GM19397 (cell line): ENCODE measurements around the gene PRKAB1.
"Not testable (repeated sequence)": the region's sequence is repeated elsewhere in the genome, so short reads cannot be mapped to it uniquely, and the experiment has no call there.

Experiments used
- ATAC-seq: cut with Tn5 transposase; IDR thresholded peaks from one replicate; pipeline ENCODE4 v1.9.1; 2021; ENCODE audit warnings: mild to moderate bottlenecking, moderate library complexity; ENCODE audit not compliant: unreplicated experiment

Gene PRKAB1

GRCh38 chr12:119683816-119684215, 15.9 kb downstream of the PRKAB1 start:
- no peak for ATAC-seq

- ATAC-seq = no peak
These were observed 16.9 kb downstream of the PRKAB1 start for GRCh38 chr12:119684711-119685369.

- no peak for ATAC-seq
These were observed 17.4 kb downstream of the PRKAB1 start for GRCh38 chr12:119685375-119685774.

GRCh38 chr12:119686355-119686754, 18.4 kb downstream of the PRKAB1 start:
- ATAC-seq = no peak

- no peak for ATAC-seq
These were observed 18.8 kb downstream of the PRKAB1 start for GRCh38 chr12:119686776-119687175.

- no peak for ATAC-seq
These were observed 19.5 kb downstream of the PRKAB1 start for GRCh38 chr12:119687406-119687805.

GRCh38 chr12:119687879-119688278, 19.9 kb downstream of the PRKAB1 start:
- ATAC-seq = no peak

- no peak for ATAC-seq
These were observed 22.1 kb downstream of the PRKAB1 start for GRCh38 chr12:119689935-119690500.

- no peak for ATAC-seq
These were observed 23.4 kb downstream of the PRKAB1 start for GRCh38 chr12:119691202-119691810.

GRCh38 chr12:119692410-119692809, 24.5 kb downstream of the PRKAB1 start:
- ATAC-seq = no peak

- no peak for ATAC-seq
These were observed 25.1 kb downstream of the PRKAB1 start for GRCh38 chr12:119692997-119693396.

- ATAC-seq = no peak
These were observed 25.6 kb downstream of the PRKAB1 start for GRCh38 chr12:119693511-119693910.

- ATAC-seq = no peak
These were observed 26.2 kb downstream of the PRKAB1 start for GRCh38 chr12:119694111-119694510.

GRCh38 chr12:119695034-119695433, 27.1 kb downstream of the PRKAB1 start:
- ATAC-seq = no peak

GRCh38 chr12:119696943-119697342, 29.0 kb downstream of the PRKAB1 start:
- no peak for ATAC-seq

- no peak for ATAC-seq
These were observed 31.3 kb downstream of the PRKAB1 start for GRCh38 chr12:119699199-119699760.

- ATAC-seq = no peak
These were observed 32.1 kb downstream of the PRKAB1 start for GRCh38 chr12:119700078-119700477.

- no peak for ATAC-seq
These were observed 36.3 kb downstream of the PRKAB1 start for GRCh38 chr12:119704065-119704747.

- ATAC-seq = no peak
These were observed 37.2 kb downstream of the PRKAB1 start for GRCh38 chr12:119705182-119705581.

- not testable (repeated sequence) for ATAC-seq
These were observed 38.5 kb downstream of the PRKAB1 start for GRCh38 chr12:119706427-119706826.

- no peak for ATAC-seq
These were observed 42.5 kb downstream of the PRKAB1 start for GRCh38 chr12:119710374-119710964.
